RWPE1 (cell line): Measurements from ENCODE around the gene CA12.

Experiments
- CTCF ChIA-PET: fragments of 350-600 bp; sonication (Branson Sonifier 250); formaldehyde crosslinking; extraction: SDS; loops from one replicate; lab custom pipeline; 2021; lab: Yijun Ruan, JAX
- POLR2A ChIA-PET: fragments of 400-600 bp; formaldehyde crosslinking; extraction: SDS; loops from one replicate; lab custom pipeline; 2020; ENCODE audit warnings: antibody characterized with exemption; ENCODE audit not compliant: low non-redundant PET; lab: Yijun Ruan, JAX
- DNase-seq: peaks from one replicate; pipeline ENCODE4 v3.0.0; 2012; ENCODE audit warnings: low spot score
- H3K27ac ChIP-seq: fragments of 450-650 bp; 2 replicates; pipeline ENCODE4 v1.5.1; 2017
- CTCF ChIP-seq: fragments of 450-650 bp; conservative IDR thresholded peaks from 2 replicates; pipeline ENCODE4 v1.5.1; 2017; ENCODE audit warnings: low read depth, mild to moderate bottlenecking

CA12 gene

DNA sequence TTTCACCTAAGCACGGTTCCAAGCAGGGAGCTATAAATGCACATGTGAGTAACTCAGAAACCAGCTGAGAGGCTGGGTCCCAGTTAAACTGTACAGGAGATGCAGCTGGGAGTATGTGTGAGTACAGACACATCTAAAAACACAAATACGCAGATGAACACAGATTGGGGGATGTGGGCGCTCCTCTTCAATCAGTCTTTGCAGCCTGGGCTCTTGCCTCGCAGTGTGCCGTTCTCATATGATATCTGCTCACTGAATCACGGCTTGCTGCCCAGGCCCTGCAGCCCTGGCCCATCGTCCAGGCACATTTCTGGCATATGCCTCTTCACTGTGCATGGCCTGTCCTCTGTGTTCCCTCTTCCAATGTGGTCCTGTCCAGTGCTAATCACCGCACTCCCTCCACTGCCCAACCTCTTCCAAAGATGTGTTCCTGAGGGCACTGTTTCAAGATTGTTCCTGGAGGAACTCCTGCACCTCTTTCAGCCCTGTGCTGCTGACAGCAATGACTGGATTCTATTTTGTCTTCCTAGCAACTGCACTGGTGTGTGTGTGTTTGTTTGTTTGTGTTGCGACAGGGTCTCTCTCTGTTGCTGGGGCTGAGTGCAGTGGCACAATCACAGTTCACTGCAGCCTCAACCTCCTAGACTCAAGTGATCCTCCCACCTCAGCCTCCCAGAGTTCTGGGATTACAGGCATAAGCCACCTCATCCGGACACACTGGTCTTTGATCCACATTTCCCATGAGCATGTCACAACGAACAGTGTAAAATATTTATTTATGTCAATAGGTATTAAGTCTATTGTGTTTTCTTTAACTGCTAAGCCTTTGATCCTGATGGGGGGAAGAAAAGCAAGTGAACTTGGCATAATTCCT, 17.0 kb downstream of the CA12 start:
- TF ChIP-seq CTCF = no peak
- CTCF ChIA-PET = no interaction called here
- H3K27ac ChIP-seq = peak overlapping the region; percentile 6; the same call in 1 of the 2 replicates
- POLR2A ChIA-PET = no interaction called here
- DNase-seq = no peak

GRCh38 chr15:63363292-63363691, 18.4 kb downstream of the CA12 start:
- H3K27ac ChIP-seq = no peak overlapping the region
- CTCF ChIA-PET = no interaction called here
- no peak for DNase-seq
- POLR2A ChIA-PET = no interaction called here
- TF ChIP-seq CTCF = no peak

GRCh38 chr15:63362885-63363284, 18.8 kb downstream of the CA12 start:
- TF ChIP-seq CTCF = no peak
- CTCF ChIA-PET = no interaction called here
- POLR2A ChIA-PET = no interaction called here
- DNase-seq = no peak
- H3K27ac ChIP-seq = no peak overlapping the region

DNA sequence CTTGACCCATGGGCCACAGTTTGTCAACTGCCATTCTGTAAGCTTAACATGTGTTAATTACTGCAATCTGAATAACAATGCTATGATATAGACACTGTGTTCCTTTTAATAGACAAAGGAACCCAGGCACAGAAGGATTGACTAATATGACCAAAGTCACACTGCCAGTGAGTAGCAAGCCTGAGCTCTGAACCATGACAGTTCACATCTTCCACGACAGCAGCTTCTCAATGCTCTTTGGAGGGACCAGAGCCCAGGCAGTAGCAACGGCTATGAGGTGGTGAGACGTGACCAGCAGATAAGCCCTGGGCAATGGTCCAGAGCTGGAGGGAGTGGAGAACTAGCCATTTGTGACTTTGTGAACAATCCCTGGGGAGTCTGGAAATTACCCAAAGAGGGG, 19.4 kb downstream of the CA12 start:
- no peak for TF ChIP-seq CTCF
- ChIA-PET CTCF (no interaction called here), POLR2A (no interaction called here)
- no peak overlapping the region for H3K27ac ChIP-seq
- no peak for DNase-seq

DNA sequence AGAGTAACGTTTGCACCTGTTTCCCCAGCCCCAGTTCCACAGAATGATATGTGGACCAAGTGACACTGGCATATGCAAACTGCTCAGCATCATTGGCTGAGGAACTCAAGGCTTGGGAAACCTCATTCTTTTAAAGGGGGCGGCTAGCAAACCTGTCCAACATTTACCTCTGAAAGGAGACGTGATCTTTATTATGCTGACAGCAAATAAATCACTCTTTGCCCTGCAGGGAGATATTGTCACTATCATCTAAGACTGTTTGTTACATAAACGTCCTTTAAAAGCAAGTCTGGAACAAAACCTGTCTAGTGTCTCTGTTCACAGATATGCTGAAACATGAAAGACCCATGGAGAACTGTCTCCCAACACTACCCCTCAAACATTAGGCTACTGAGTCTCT, 21.5 kb downstream of the CA12 start:
- DNase-seq = no peak
- ChIA-PET CTCF (interaction anchor here (0.8 kb wide), 1 partner anchor 71 kb away, joined by 3 read pairs; no protein-coding TSS in a partner anchor), POLR2A (interaction anchor here (0.6 kb wide), 1 partner anchor 239 kb away, joined by 6 read pairs; no protein-coding TSS in a partner anchor)
- no peak overlapping the region for H3K27ac ChIP-seq
- no peak for TF ChIP-seq CTCF

GRCh38 chr15:63358241-63359029, 23.2 kb downstream of the CA12 start:
- TF ChIP-seq CTCF = no peak
- ChIA-PET CTCF (no interaction called here), POLR2A (no interaction called here)
- DNase-seq = no peak
- peak overlapping the region; percentile 7; the same call in 1 of the 2 replicates for H3K27ac ChIP-seq
